Fibroblast of skin of left biceps (primary cell): Measurements from ENCODE around the gene ADCY5.
A peak's percentile ranks its signal among the peaks of the same experiment; 100 is the strongest.

Experiments used
- DNase-seq, 2 experiments: peaks; one replicate each; pipeline ENCODE4 v3.0.0-alpha.2; 2013; ENCODE audit warnings: low read depth in 2 of 2

Gene ADCY5

DNA sequence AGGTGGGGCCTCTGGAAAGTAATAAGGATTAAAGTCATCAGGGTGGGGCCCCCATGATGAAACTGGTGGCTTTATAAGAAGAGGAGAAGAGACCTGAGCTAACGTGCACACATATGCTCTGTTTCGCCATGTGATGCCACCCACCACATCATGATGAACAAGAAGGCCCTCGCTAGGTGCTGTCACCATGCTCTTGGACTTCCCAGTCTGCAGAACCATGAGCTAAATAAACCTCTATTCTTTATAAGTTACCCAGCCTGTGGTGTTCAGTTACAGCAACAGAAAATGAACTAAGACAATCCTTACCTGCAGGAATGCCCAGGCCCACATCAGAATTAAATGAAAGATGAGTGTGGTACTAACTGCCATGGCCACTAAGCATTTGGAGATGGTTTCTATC is 79.8 kb downstream of the ADCY5 start:
- DNase-seq: no peak

DNA sequence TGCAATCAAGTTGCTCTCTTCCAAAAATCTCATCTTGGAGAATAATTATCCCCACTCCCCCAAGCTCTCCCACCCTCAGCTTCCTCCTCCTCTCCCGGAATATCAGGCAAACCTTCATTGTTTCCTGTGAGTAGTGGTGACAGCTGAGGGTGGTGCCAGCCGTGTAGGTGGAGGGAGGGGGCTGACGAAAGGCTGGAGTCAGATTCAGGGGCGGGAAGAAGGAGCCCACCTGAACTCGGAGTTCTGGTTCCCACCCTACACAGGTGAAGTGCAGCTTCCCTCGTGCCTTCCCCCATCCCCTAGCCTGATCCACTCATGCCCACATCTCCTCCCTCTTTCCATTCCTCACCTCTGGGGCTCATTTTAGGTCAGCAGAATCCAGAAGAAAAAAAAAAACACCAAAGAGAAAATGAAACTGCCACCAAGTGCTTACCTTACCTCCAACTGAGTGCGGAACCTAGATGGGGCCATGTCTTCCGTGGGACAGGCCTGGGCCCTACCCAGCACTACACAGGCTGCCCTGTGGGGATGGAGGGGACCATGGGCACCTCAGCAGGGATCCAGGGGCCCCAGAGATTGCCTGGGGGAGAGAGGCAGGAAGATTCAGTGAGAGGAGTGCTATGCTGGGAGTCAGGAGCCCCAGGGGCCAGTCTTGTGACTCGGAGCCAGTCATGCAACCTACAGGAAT is 81.3 kb downstream of the ADCY5 start:
- no peak for DNase-seq

DNA sequence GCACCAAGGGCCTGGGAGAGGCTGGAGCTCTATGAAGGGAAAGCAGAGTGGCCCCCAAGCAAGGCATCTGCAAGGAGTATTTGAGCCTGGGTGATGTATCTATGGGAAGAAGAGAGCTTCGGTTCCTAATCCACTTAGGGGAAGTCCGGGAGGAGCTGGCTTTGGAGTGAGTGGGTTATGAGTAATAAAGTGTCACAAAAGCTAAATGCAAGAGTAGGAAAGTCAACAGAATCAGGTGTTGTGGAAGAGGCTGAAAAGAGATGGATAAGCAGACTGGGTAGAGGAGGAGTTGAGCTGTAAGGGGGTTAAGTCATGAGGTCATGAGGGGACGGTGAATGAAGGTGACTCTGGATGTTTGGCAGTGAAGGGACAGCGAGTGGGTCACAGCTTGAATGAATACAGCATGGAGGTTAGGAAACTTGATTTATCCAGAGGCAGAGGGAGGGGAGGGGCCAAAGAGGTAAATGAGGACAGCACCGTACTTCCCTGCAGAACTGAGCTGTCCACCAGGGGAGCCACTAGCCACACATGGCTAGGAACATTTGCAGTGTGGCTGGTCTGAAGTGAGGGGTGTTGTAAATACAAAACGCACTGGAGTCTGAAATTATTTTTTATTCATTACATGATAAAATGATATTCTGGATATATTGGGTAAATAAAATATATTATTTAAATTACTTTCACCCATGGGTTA is 83.3 kb downstream of the ADCY5 start:
- DNase-seq: no peak

DNA sequence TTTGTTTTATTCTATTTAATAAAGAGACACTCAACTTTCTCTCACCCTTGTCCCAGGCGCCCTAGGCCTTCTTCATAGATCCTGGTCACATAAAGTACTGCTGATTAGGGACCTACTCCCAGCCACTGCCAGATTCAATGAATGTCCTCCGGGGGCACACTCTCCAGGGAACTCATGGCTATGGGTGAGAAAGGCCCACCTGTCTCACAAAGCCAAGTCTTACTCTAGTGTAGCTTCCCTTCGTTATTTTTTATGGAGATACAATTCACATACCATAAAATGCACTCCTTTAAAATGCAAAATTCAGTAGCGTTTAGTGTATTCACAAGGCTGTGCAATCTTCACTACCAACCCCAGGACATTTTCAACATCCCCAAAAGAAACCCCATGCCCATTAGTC is 87.8 kb downstream of the ADCY5 start:
- no peak for DNase-seq

DNA sequence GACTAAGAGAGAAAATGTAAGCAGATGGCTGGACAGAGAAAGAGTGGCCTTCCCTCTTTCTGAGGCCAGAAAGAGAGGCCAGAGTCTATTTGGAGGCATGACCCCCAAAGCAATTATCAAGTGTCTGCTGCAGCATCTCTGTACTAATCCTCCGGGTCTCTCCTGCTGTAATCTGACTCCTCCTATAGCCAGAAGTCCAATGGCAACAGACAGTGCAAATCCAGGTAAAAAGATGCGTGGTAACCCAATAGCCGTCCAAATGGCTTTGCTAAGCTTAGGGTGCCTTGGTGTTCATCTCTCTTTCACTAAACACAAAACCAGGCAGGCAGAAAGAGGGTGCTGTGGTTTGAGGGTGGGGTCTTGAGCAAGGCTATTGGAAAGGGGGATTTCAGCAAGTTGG is 91.6 kb downstream of the ADCY5 start:
- no peak for DNase-seq

DNA sequence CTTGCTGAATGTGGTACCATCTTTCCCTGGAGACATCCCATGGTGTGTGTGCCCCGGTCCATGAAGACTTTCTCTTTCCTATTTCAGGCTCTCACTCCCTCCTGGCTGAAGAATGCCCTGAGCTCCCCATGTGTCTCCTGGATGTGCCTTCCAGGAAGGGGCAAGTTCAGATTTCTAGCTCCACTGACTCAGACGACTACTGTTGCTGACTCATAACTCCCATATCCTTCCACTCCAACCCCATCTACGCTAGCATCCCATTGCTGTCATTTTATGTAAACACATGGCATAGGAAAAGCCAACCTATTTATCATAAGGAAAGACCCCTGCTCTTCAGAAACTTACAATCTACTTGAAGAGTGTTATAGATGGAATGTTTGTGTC is 95.0 kb downstream of the ADCY5 start:
- peak in 1 of 2 experiments; percentile 8 for DNase-seq

DNA sequence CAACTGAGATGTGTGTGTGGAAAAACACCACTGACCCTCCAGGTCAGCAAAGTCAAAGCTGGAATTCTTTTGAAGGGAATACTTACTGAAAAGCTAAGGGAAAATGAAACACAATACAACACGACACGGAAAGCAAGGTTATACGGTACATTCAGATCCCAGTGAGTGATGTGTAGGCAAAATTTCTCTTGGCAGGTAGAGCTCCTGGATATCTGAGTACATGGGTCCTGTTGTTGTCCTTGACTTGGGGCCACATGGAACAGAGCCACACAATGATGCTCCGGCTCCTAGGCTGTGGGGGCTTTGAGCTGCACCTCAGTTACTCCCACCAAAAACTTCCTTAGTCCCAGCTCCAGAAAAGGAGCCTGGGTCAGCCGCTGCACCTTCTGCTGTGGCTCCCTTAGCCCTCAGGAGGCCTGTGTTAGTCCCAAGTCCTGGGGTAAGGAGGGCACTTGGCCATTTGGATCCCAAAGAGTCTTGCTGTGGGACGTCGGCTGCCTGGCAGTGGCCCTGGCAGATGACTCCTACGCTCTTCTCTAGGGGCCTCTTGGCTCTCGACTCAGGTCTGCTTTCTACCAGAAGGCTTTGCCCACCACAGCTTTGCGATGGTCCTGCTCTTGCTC is 95.6 kb downstream of the ADCY5 start:
- no peak for DNase-seq

DNA sequence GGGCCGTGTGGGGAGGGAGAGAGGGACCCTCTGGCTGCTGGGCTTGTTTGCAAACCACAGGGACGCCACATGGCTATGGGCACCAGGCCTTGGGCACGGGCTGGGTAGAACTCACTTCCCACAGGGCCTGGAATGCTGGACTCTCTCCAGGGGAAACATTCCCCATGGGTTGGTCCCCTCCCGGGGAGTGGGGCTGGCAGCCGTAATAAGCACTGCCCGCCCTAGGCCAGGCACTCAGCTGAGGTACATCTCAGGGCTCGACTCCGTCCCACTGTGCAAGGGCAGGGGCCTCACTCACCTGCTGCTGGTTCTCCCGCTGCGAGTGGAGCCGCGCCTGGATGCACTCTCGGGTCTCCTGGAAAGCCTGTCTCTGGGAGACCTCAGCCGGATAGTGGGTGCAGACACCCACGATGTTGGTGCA is 96.7 kb downstream of the ADCY5 start:
- no peak for DNase-seq

DNA sequence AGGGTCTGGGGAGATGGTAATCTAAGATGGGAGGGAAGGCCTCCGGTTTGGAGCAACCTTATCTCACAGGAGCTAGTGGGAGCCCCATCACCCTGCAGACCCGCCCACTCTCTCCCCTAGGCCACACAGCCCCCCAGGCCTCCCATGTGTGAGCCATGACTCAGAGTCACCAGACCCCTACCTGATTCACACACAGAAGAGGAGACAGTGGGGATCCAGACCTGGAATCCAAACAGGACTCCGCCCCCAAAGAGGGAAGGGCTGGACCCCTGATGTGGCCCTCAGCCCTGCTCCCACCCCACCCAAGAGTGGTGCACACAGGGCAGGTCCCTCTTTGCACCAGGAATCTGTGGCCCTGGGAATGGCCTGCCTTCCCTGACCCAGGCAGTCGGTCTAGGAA is 97.4 kb downstream of the ADCY5 start:
- no peak for DNase-seq

DNA sequence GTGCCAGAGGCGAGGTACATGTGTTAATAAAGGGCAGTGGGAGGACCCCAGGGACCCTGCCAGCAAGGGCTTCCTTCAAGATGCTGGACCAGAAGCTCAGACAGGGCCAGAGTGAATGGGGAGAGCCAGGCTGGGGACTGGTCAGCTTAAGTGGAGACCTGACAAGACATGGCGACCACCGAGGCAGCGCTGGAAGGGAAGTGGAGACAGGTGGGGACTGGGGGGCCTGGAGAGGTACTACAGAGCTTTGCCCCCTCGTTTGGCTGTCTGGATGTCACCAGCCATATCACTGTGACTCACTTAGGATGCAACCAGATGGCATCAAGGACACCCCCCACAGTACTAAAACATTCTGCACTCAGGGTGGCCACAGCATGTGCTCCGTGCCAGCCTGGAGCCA is 97.9 kb downstream of the ADCY5 start:
- DNase-seq: no peak

DNA sequence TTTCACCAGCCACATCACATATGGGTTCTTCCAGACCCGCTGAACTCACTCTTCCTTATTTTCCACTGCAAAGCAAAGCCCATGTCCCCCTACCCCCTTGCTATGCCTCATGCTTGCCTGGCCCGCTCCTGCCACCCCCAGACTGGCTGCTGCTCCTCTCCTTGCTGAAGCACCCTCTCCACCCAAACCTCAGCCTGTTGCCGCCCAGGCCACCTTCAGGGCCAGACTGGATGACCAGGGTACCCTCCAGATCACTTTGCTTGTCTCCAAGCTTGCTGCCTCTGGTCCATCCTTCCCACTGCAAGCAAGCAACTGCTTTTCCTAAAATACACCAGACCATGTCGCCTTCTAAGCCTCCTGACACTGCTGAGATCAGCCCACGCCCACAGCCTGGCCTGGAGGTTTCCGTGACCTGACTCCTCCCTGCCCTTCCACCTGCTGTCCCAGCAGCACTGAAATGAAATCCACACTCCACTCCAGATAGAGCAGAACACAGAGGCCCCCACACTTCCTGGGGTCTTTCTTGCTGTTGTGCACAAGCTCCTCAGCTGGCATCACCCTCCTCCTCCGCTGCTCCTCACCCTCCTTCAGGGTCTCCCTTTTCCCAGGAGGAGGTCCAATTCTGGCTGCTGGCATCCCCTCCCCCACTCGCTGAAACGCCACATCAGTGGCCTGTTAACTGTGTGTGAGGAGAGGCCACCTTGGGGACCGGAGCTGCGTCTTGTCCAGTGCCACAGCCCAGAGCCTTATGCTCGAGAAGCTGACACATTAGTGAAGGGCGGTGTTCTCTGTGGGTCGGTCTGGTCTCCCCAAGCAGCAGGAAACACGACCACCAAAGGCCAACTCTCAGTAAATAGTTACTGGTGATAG is 99.1 kb downstream of the ADCY5 start:
- DNase-seq: no peak

DNA sequence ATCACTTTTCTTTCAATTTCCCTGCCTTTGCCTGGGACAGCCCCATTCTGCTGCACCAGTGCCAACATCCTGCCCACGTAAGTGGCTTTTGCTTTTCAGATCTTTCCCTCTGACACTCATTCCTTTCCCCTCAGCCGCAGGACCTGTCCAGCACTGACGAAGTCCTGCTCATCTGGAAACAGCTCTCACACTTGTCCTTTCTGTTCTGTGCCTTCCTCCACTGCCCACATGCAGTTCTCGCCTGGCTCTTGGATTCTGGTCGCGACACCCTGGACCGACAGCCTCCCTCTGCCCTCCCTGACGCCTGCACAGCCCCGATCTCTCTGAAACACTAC is 99.7 kb downstream of the ADCY5 start:
- DNase-seq: no peak

DNA sequence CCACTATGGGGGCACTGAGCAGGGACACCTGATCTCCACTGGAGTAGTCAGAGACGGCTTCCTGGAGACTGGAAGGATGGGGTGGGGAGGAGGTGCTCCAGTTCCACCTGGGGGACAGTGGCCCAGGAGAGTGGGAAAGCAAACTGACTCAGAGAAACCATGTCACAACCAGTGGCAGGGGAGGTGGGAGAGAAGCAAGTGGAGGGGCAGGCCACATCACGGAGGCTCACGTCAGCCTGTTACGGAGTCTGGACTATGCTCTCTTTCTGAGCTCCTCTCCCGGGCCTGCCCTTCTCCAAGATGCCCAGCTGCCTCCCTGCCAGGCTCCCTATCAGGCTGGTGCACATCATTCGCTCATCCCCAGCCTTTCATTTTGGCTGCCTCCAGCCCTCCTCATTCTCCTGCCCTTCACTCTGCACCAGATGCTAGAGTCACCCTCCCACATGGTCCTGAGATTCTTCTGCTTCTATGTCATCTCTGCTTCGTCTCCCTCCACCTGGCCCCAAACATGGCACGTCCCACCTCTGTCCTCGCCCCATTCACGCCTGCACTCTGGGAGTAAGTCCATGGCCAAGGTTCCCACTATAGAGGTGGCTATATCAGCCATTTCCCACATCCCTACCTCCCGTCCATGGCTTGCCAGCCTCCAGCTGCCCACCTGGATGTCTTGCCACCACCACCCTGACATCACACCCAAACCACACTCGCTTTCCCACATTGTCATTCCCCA is 100.3 kb downstream of the ADCY5 start:
- no peak for DNase-seq

DNA sequence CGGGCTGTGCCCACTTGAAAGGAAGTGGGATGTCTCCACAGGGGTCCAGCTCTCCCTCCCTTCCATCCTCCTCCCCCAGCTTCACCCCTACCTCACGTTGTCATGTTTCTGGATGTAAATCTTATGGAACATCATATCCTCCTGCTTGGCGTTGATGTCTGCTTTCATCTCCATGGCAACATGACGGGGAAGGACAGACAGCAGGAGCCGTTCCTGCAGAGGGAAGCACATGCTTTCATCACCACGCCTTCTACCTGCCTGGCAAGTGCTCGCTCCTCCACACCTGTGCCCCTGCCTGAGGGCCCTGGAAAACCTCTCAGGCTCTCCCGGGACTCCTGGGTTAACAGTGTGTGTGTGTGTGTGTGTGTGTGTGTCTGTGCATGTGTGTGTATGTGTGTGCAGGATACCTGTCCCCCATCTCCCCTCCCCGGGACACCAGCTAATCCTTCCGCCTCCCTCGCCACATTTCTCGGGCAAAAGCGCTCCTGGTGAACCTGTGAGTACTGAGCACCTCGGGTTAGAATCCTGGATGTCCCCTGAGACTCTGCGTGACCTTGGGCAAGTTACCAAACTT is 101.1 kb downstream of the ADCY5 start:
- DNase-seq: no peak

DNA sequence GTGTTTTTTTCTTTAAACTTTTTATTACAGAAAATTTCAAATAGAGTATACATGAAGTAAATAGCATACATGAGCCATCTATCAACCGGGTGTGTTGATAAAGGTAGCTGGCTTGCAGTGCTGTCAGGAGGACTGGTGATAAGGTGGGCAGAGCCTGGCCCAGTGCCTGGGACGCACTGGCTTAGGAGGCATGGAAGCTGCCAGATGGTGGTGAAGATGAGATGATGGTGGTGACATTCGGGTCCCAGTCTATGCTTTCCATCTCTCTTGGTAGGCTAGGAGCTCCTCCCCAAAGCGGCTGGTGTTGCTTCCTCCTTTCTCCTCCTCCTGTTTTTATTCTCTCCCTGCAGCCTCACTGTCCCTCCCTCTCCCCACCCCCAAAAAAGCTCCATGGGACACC is 101.7 kb downstream of the ADCY5 start:
- no peak for DNase-seq

DNA sequence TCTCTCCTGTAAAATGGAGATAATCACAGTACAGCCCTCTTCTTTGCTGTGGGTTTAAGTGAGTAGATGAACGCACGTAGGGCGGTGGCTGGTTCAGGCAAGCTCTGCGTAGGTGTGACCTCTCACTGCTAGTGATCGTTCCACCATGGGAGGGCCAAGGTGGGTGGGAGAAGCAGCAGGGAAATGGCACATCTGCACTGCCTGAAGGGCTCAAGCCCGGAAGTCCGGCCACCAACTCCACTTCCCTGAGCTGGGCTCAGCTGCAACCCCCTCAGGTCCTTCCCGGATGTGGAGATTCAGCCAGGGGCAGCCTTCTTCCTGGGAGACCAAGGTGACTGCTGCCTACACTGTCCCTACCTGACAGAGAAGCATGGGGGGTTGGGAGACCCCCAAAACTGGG is 102.9 kb downstream of the ADCY5 start:
- no peak for DNase-seq

DNA sequence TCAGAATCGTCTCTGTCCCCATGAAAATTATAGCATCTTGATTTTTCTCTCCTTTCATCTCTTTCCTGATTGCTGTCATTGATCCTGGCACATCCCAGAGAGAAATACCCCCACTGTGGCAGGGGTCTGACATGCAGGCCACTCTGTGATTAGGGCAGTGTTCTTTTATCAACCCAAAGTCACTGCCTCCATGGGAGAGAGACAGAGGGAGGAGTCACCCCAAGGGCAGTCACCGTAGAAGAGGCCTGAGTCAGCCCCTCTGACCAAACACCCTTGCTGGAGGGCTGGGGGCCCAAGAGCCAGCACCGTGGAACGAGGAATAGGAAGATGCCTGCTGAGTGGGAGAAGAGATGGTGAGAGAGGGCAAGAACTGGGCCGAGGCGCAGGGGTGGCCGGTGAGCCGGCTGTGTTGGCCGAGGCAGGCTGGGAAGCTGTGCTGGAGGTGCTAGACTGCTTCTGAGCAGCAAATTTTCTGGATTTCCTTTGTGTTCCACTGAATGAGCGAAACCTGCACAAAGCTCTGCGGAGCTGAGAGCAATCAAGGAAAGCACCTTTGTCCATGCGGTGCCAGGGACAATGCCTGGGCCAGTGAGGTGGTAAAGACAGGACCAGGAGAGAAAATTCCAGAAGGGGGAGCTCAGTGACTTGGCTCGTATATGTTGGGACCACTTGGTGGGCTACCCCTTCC is 103.8 kb downstream of the ADCY5 start:
- no peak for DNase-seq

DNA sequence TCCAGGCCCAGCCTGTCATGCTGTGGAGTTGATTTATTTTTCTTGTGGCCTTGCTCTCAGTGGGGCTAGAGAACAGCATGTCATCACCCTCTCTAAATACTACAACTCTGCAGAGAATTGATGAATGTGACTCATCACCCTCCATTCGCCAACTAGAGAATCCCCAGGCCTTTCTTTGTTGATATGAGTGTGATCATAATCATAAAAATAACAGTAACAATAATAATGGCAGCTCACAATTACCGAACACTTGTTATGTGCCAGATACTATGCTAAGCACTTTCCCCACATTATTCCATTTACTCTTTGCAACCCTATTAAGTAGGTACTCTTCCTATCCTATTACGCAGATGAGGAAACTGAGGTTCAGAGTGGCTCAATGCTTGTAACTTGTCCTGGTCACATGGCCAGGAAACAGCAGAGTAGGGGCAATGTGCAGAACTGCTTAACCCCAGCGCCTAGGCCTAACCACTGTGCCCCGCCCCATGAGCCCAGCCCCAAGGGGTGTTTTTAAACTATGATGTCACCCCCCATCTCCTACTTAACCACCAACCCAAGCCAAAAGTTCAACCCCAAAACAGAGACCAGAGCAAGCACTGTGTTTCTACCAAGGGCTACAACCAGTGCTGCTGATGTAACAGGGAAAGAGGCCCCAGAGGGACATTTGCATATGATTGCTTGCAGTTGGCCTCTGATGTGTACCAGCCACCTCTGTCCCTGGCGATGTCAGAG is 104.5 kb downstream of the ADCY5 start:
- DNase-seq: peak; percentile 58 to 62

DNA sequence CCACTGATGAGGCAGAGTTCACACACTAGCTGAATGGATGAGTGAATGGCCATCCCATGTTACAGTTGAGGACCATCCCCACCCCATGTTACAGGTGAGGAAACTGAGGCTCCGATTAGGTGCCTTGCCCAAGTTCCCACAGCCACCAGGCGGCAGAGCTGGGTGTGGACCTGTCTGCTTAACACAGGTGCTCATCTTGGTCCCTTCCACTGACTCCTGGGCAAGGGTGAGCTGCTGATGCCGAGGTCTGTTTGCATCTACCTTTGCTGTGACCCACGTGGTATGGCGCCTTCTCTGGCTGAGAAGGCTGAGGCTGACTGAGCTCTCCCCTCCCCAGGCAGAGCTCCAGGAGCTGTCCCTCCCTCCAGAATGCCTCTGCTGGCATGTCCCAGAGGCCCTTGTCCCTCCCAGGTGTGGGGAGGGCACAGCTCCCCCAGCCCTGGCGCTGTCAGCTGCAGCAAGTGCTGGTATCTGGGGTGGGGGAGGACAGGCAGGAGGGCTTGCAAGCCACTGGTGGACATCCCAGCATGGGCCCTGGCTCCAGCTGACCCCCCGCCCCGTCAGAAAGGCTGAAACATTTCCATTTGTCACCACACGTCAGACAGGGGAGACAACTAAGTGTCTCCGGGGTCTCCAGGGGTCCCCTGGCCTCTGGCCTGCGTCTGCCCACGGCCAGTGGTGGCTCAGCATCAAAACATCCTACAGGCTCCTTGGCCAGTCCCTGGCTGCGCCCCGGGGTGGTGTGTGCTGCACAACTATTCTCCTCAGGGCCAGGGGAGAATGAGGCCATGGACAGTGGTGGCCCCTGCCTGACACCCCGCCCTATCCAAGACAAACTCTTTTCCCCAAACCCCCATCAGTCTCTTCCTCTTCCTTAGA is 105.4 kb downstream of the ADCY5 start:
- no peak for DNase-seq
